ENCODE results near the gene SLC36A4. TPM values are rescaled to one million over a fixed set of nuclear protein-coding genes. Genes with fewer than 3 reads are reported as not detected.

SLC36A4 gene
- total RNA-seq, result 10.8 and 15.3 TPM in 2 replicates

DNA sequence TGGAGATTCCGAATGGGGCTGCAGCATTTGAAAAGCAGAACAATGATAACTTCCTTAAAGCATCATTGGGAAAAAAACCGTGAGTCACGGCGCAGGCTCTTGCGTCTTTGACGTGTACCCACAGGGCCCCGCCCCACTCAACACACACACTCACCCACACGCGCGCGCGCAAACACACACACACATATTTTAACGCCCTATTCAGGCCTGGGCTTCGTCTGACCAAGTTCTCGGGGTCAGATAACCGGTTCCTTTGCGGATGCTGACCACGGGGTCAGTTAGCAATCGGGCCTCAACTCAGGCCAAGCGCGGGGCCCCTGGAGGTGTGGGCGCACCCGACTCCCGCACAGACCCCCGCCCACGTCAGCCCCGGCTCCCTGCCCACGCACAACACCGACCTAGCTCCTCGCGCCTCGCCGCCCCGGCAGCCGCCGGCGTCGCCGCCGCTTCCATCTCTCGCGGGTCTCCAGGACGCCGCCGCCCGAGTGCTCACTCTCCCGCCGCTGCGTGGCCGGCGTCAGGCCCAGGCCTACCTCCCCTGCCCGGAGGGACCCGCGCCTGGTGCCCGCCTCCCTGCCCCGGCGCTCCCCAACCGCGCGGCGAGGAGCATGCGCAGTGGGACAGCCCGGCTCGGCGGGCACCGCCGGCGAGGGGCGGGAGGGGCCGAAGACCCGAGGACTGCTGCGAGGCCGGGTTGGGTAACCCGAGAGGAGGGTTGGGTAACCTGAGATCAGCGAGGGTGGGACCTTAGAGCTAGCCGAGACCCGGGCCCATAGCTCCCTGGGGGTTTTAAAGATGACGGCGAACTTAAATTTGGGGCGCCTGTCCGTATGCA lies at the start of gene SLC36A4:
Gene SLC36A4, minus strand, starts transcription at position 612 of the 835 bp plus-strand sequence. Its CDS starts 159 bp downstream, at position 453.

Other genes starting within 250 kb of the SLC36A4 start
- gene MTNR1B, start 228.3 kb downstream of the SLC36A4 start, total RNA-seq, result not detected in 2 replicates
- not detected in 2 replicates for gene DEUP1, start 132.8 kb upstream of the SLC36A4 start, total RNA-seq

All from bronchus fibroblast of lung (primary cell).